ENCODE data around the gene LRRC14B.

- TF ChIP-seq CTCF (IDR thresholded peaks at IDR 0.05), result no peak
- TF ChIP-seq POLR2A (IDR thresholded peaks at IDR 0.05), result no peak
Measured at GRCh38 chr5:230711-231110, 39.4 kb downstream of the LRRC14B start.

Data from Peyer's patch (tissue), 4 donors.